H1 (cell line): Measurements from ENCODE around the gene PLCH2. TPM values are rescaled to one million over a fixed set of nuclear protein-coding genes. Genes with fewer than 3 reads are reported as not detected.

Source experiments
- CTCF ChIA-PET: fragments of 300-600 bp; sonication (Branson Sonifier 250); formaldehyde crosslinking; loops from one replicate; lab custom pipeline; 2021; ENCODE audit not compliant: partially characterized antibody; lab: Charles Lee
- POLR2A ChIA-PET: fragments of 300-600 bp; sonication (Branson Sonifier 250); formaldehyde crosslinking; loops from one replicate; lab custom pipeline; 2021; ENCODE audit warnings: inconsistent platforms; ENCODE audit not compliant: partially characterized antibody; lab: Charles Lee
- DNase-seq, 2 experiments: peaks; one replicate each; pipeline versions ENCODE4 v3.0.0 to v3.0.0-alpha.2; 2010 to 2022; ENCODE audit warnings: low spot score in 2 of 2, low read depth in 1 of 2, mixed read lengths in 1 of 2
- FAIRE-seq: peaks from 2 replicates; lab custom pipeline; 2011; peaks lifted over from hg19 to GRCh38; lab: Jason Lieb, UNC
- H2AFZ ChIP-seq: 2 replicates; pipeline ENCODE4 v1.8.1; 2012; ENCODE audit warnings: low read length, inconsistent platforms
- H2AK5ac ChIP-seq: 2 replicates; pipeline ENCODE4 v1.6.1; 2013; ENCODE audit warnings: low read depth, low read length
- H2BK120ac ChIP-seq: replicated peaks from 2 replicates; pipeline ENCODE3; 2013; ENCODE audit warnings: low read depth, low read length, inconsistent platforms
- H2BK12ac ChIP-seq: 2 replicates; pipeline ENCODE4 v1.6.1; 2013; ENCODE audit warnings: low read depth, low read length
- H2BK15ac ChIP-seq: 2 replicates; pipeline ENCODE4 v1.6.1; 2013; ENCODE audit warnings: low read length
- H2BK20ac ChIP-seq: 2 replicates; pipeline ENCODE4 v1.6.1; 2013; ENCODE audit warnings: low read length
- H2BK5ac ChIP-seq: 2 replicates; pipeline ENCODE4 v1.6.1; 2013; ENCODE audit warnings: low read depth, low read length
- H3K14ac ChIP-seq: 2 replicates; pipeline ENCODE4 v1.6.1; 2013; ENCODE audit warnings: inconsistent platforms; ENCODE audit not compliant: insufficient read length
- H3K18ac ChIP-seq: 2 replicates; pipeline ENCODE4 v1.6.1; 2013; ENCODE audit warnings: low read length; ENCODE audit errors: extremely low read depth
- H3K23ac ChIP-seq: 2 replicates; pipeline ENCODE4 v1.6.1; 2013; ENCODE audit warnings: inconsistent platforms; ENCODE audit not compliant: insufficient read length
- H3K23me2 ChIP-seq: 2 replicates; pipeline ENCODE4 v1.6.1; 2013; ENCODE audit warnings: low read depth, low read length
- H3K27ac ChIP-seq: 2 replicates; pipeline ENCODE4 v1.6.1; 2011; ENCODE audit warnings: low read depth, low read length, inconsistent platforms
- H3K27me3 ChIP-seq, 4 experiments: replicated peaks in 1 of 4; 1 replicate in 1 of 4; 2 replicates in 3 of 4; pipeline versions ENCODE4 v1.6.1 to v1.8.1; 2011 to 2013; ENCODE audit warnings: low read length in 3 of 4, mild to moderate bottlenecking in 3 of 4, inconsistent platforms in 2 of 4, mixed read lengths in 2 of 4, moderate library complexity in 1 of 4; ENCODE audit not compliant: control insufficient read depth in 3 of 4, insufficient read depth in 3 of 4; ENCODE audit errors: extremely low read depth in 1 of 4
- H3K36me3 ChIP-seq, 4 experiments: 2 replicates each; pipeline versions ENCODE4 v1.6.1 to v1.8.1; 2011 to 2013; ENCODE audit warnings: mild to moderate bottlenecking in 4 of 4, low read length in 3 of 4, moderate library complexity in 2 of 4, control low read depth in 1 of 4, inconsistent platforms in 1 of 4; ENCODE audit not compliant: insufficient read depth in 4 of 4, control insufficient read depth in 2 of 4
- H3K4ac ChIP-seq: replicated peaks from 2 replicates; pipeline ENCODE3; 2013; ENCODE audit warnings: low read length, low read depth, mixed read lengths, inconsistent platforms; ENCODE audit not compliant: insufficient read length
- H3K4me1 ChIP-seq, 4 experiments: replicated peaks in 1 of 4; 1 replicate in 1 of 4; 2 replicates in 3 of 4; pipeline versions ENCODE4 v1.6.1 to v1.8.1; 2011 to 2013; ENCODE audit warnings: low read length in 3 of 4, inconsistent platforms in 2 of 4, mixed read lengths in 1 of 4; ENCODE audit not compliant: insufficient read depth in 4 of 4, control insufficient read depth in 3 of 4
- H3K4me2 ChIP-seq, 2 experiments: 2 replicates each; pipeline versions ENCODE4 v1.6.1 to v1.8.1; 2011 to 2013; ENCODE audit warnings: low read depth in 2 of 2, low read length in 2 of 2, control low read depth in 1 of 2, inconsistent platforms in 1 of 2, mild to moderate bottlenecking in 1 of 2; ENCODE audit not compliant: insufficient read depth in 1 of 2
- H3K4me3 ChIP-seq, 4 experiments: fragments of 200-600, 300-600 bp in 1 of 4; sonication (generic), shearing (Covaris generic), sonication (Bioruptor Twin) in 1 of 4; 2 replicates each; pipeline versions ENCODE4 v1.5.1 to v1.8.1; 2011 to 2016; ENCODE audit warnings: low read length in 4 of 4, low read depth in 3 of 4, control low read depth in 2 of 4, inconsistent platforms in 2 of 4, mild to moderate bottlenecking in 2 of 4, mixed read lengths in 1 of 4, moderate library complexity in 1 of 4; ENCODE audit not compliant: insufficient read depth in 2 of 4; ENCODE audit errors: extremely low read depth in 1 of 4
- H3K56ac ChIP-seq: replicated peaks from 2 replicates; pipeline ENCODE3; 2013; ENCODE audit warnings: low read depth, mild to moderate bottlenecking, mixed read lengths, low read length, inconsistent platforms; ENCODE audit not compliant: insufficient read length
- H3K79me1 ChIP-seq: 2 replicates; pipeline ENCODE4 v1.6.1; 2013; ENCODE audit warnings: low read depth, low read length, control low read depth
- H3K79me2 ChIP-seq, 2 experiments: 2 replicates each; pipeline versions ENCODE4 v1.6.1 to v1.8.1; 2012 to 2013; ENCODE audit warnings: low read length in 2 of 2, mild to moderate bottlenecking in 2 of 2, inconsistent platforms in 1 of 2; ENCODE audit not compliant: insufficient read depth in 2 of 2, control insufficient read depth in 1 of 2
- H3K9ac ChIP-seq, 4 experiments: replicated peaks in 1 of 4; 1 replicate in 1 of 4; 2 replicates in 3 of 4; pipeline versions ENCODE4 v1.6.1 to v1.8.1; 2011 to 2013; ENCODE audit warnings: low read depth in 3 of 4, low read length in 3 of 4, control low read depth in 2 of 4, mild to moderate bottlenecking in 2 of 4, moderate library complexity in 2 of 4, inconsistent platforms in 1 of 4; ENCODE audit errors: extremely low read depth in 1 of 4
- H3K9me3 ChIP-seq, 2 experiments: 2 replicates each; pipeline versions ENCODE4 v1.6.1 to v1.8.1; 2012 to 2013; ENCODE audit warnings: mild to moderate bottlenecking in 2 of 2, moderate library complexity in 2 of 2, control low read depth in 1 of 2, inconsistent platforms in 1 of 2, low read depth in 1 of 2, low read length in 1 of 2, mixed read lengths in 1 of 2; ENCODE audit not compliant: insufficient read depth in 2 of 2
- H4K20me1 ChIP-seq, 2 experiments: replicated peaks in 1 of 2; 2 replicates each; pipeline versions ENCODE3 to v1.8.1; 2011 to 2013; ENCODE audit warnings: inconsistent platforms in 2 of 2, low read length in 2 of 2, mild to moderate bottlenecking in 1 of 2; ENCODE audit not compliant: insufficient read depth in 2 of 2, control insufficient read depth in 1 of 2
- H4K5ac ChIP-seq: 2 replicates; pipeline ENCODE4 v1.6.1; 2013; ENCODE audit warnings: low read length, low read depth, mixed read lengths, inconsistent platforms; ENCODE audit not compliant: insufficient read length
- H4K8ac ChIP-seq: 2 replicates; pipeline ENCODE4 v1.8.0; 2013; ENCODE audit warnings: mild to moderate bottlenecking, moderate library complexity, low read length, inconsistent platforms; ENCODE audit not compliant: insufficient read depth; ENCODE audit errors: extremely low read depth
- H4K91ac ChIP-seq: replicated peaks from 2 replicates; pipeline ENCODE3; 2013; ENCODE audit warnings: low read length, mixed read lengths, inconsistent platforms; ENCODE audit not compliant: insufficient read length
- BCL11A ChIP-seq, 2 experiments: IDR thresholded peaks; one replicate each; pipeline ENCODE4 v1.6.1; 2011; ENCODE audit warnings: low read depth in 2 of 2, low read length in 2 of 2, mild to moderate bottlenecking in 2 of 2
- BRCA1 ChIP-seq: IDR thresholded peaks from 2 replicates; pipeline ENCODE4 v1.6.1; 2012; ENCODE audit warnings: low read depth, low read length, improper control_type of control experiment
- FOSL1 ChIP-seq: IDR thresholded peaks from 2 replicates; pipeline ENCODE4 v1.6.1; 2011; ENCODE audit warnings: mild to moderate bottlenecking, low read depth, low read length, moderate library complexity; ENCODE audit not compliant: insufficient read depth
- POU5F1 ChIP-seq: IDR thresholded peaks from 2 replicates; pipeline ENCODE4 v1.6.1; 2011; ENCODE audit warnings: low read depth, mild to moderate bottlenecking, low read length, moderate library complexity
- SRF ChIP-seq: IDR thresholded peaks from 2 replicates; pipeline ENCODE4 v1.6.1; 2011; ENCODE audit warnings: mild to moderate bottlenecking, low read depth, low read length, moderate library complexity
- WGBS, 2 experiments: shearing (Covaris generic) in 1 of 2; methylation state at CpG; one replicate each; pipeline versions ENCODE4 v1.1.6 to v1.1.7; 2013 to 2015; ENCODE audit warnings: low lambda C conversion rate in 2 of 2, mixed read lengths in 2 of 2, inconsistent platforms in 1 of 2, low coverage in 1 of 2, missing lambda C conversion rate in 1 of 2; ENCODE audit not compliant: insufficient replicate concordance in 2 of 2, insufficient coverage in 1 of 2, insufficient read length in 1 of 2; ENCODE audit errors: extremely low coverage in 1 of 2, missing lambda C conversion rate in 1 of 2; 5-methylcytosine and 5-hydroxymethylcytosine counted together
- polyA plus RNA-seq, 7 experiments: library from polyadenylated mRNA; depleted of rRNA in 3 of 7; stranded (reverse) in 5 of 7; unstranded in 2 of 7; fragments of >200 nt in 5 of 7; fragments of 200-250 nt in 2 of 7; gene quantifications; 1 replicate in 5 of 7; 2 replicates in 1 of 7; 4 replicates in 1 of 7; pipeline versions ENCODE4 v1.2.1 to v1.2.3, GENCODE V29; 2011 to 2013; ENCODE audit warnings: missing spikeins in 2 of 7, mixed read lengths in 2 of 7
- total RNA-seq: library from RNA; stranded (reverse); fragmentation: NEBNext Ultra II Directional; extraction: Animal tissue kit (Norgen Biotek cat#: 25700); gene quantifications from 2 replicates; pipeline ENCODE4 v1.2.1, GENCODE V29; 2021

PLCH2 gene
- total and polyA plus RNA-seq, 2 of the 8 experiments (the other 6 are each of a cell fraction or from before 2014, with no cell fraction given): 0.14 to 0.19 TPM

- H3K27ac ChIP-seq: no peak overlapping the region
- no peak overlapping the region for H3K4me3 ChIP-seq
- peaks cover 8 to 35% (median 20%) of the 10 kb centered on the region in 4 experiments; a peak in 6 of 8 replicates for H3K36me3 ChIP-seq
- H2BK20ac ChIP-seq: no peak overlapping the region
- H3K18ac ChIP-seq: no peak overlapping the region
- ChIA-PET POLR2A (interaction anchor here (1.3 to 2.8 kb wide), 2 partner anchors 11 to 18 kb away, joined by 3 to 11 read pairs; partner anchors contain the start of gene PANK4), CTCF (interaction anchor here (1.2 to 2.4 kb wide), 4 partner anchors 13 to 93 kb away, joined by 3 to 9 read pairs (median 4); no protein-coding TSS in a partner anchor)
- H3K79me2 ChIP-seq: no peaks in the 10 kb centered on the region
- H2BK12ac ChIP-seq: no peak overlapping the region
- FAIRE-seq (no peak), DNase-seq (no peak)
- H4K8ac ChIP-seq: no peak overlapping the region
- no peaks in the 10 kb centered on the region for H3K23me2 ChIP-seq
- H2AFZ ChIP-seq: no peak overlapping the region
- H4K20me1 ChIP-seq: peaks cover 6 to 18% of the 10 kb centered on the region in 2 experiments
- no peak overlapping the region for H3K4ac ChIP-seq
- H3K4me1 ChIP-seq: no peaks in the 10 kb centered on the region; a peak in 1 of 7 replicates
- no peak overlapping the region for H4K5ac ChIP-seq
- H3K9ac ChIP-seq: no peak overlapping the region
- no peak overlapping the region for H3K4me2 ChIP-seq
- no peak overlapping the region for H2AK5ac ChIP-seq
- TF ChIP-seq BRCA1 (no peak), BCL11A (IDR thresholded peaks at IDR 0.05; ENCODE audit: low read depth in 2 of 2, low read length in 2 of 2) (no peak), FOSL1 (no peak), POU5F1 (no peak), SRF (no peak)
- no peak overlapping the region for H3K56ac ChIP-seq
- H2BK15ac ChIP-seq: no peak overlapping the region
- H2BK5ac ChIP-seq: no peak overlapping the region
- H2BK120ac ChIP-seq: no peak overlapping the region
- no peak overlapping the region for H4K91ac ChIP-seq
- H3K27me3 ChIP-seq: no peaks in the 10 kb centered on the region
- WGBS, 2 experiments: 92% methylated on average over 20 of the region's 24 CpGs; no CpG with 5 or more reads in 1 of the 2 experiments
- no peaks in the 10 kb centered on the region; the same call in 1 of the 2 replicates for H3K79me1 ChIP-seq
- no peak overlapping the region for H3K23ac ChIP-seq
- no peaks in the 10 kb centered on the region for H3K9me3 ChIP-seq
- H3K14ac ChIP-seq: no peak overlapping the region
These were observed 32.1 kb downstream of the PLCH2 start for GRCh38 chr1:2508180-2508579.
